Activated CD8-positive, alpha-beta memory T cell treated with anti-CD3 and anti-CD28 coated beads for 1 hour (primary cell): ENCODE measurements around the gene REEP2.

Experiments used
- DNase-seq, 2 donors: peaks; one replicate each; pipeline ENCODE4 v3.0.0-alpha.2; 2020; ENCODE audit warnings: low read depth in 1 of 2; ENCODE audit errors: extremely low read depth in 1 of 2

Gene REEP2

DNA sequence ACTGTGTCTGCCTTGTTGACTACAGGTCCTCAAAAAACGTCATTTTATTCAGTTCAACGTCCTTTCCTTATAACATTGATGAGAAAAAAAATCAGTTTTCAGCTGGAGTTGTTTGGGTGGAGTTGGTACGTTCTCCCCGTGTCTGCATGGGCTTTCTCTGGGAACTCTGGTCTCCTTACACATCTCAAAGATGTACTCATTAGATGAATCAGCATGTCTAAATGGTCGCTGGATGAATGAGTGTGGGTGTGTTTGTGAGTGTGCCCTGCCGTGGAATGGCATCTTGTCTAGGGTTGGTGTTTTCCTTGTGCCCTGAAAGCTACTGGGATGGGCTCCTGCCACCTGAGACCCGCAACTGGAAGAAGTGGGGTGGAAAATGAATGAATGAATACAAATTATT is 56.5 kb downstream of the REEP2 start:
- DNase-seq = no peak
